Measurements from ENCODE around the gene ZNF616. TPM values are rescaled to one million over a fixed set of nuclear protein-coding genes. Genes with fewer than 3 reads are reported as not detected.
A peak's percentile ranks its signal among the peaks of the same experiment; 100 is the strongest.

ZNF616 gene
- polyA plus RNA-seq (5.6 to 7.6 TPM (median 6.6 TPM) in 3 replicates), polyA minus RNA-seq (4.7 to 17.7 TPM (median 9.6 TPM) in 3 replicates)
- polyA plus RNA-seq (2011; ENCODE audit: low read depth): 9.5 TPM
- polyA plus RNA-seq (2011; cell fraction: cytosol; rRNA removed): 2.6 and 6.1 TPM in 2 replicates
- polyA plus RNA-seq (2011; cell fraction: nucleus; rRNA removed): 8.2 and 13.2 TPM in 2 replicates
- 7.7 and 10.4 TPM in 2 replicates for polyA plus RNA-seq (2012; ENCODE audit: low replicate concordance)
- 5.4 TPM for polyA minus RNA-seq (2011; cell fraction: cytosol; rRNA and poly(A)+ RNA removed)
- polyA minus RNA-seq (2011; cell fraction: nucleus; rRNA and poly(A)+ RNA removed): 8.2 and 18.3 TPM in 2 replicates

- H3K79me2 ChIP-seq (ENCODE audit: control insufficient read depth, insufficient read depth, low read length): peaks cover 39% of the 10 kb centered on the region
- dilution Hi-C loops (cut with MboI; ENCODE audit: extremely low pct_ligation_motif_present, low sequenced_read_pairs): no loop called here
- peaks cover 11% of the 10 kb centered on the region for H3K9me3 ChIP-seq (ENCODE audit: control insufficient read depth, low read depth, low read length)
- peak within 1 kb of the TSS; percentile 85 for H3K9ac ChIP-seq (ENCODE audit: control insufficient read depth, extremely low read depth, insufficient read depth, low read length)
- DNase-seq (ENCODE audit: low read depth, low spot score) (peak; percentile 49), FAIRE-seq (peak; percentile 79)
- peak within 1 kb of the TSS; percentile 87 for H3K27ac ChIP-seq (ENCODE audit: control insufficient read depth, insufficient read depth, low read length)
- H3K4me2 ChIP-seq (ENCODE audit: control insufficient read depth, extremely low read depth, insufficient read depth, low read depth, low read length): peak within 1 kb of the TSS; percentile 86
- peak; percentile 55 to 81 (median 63) for TF ChIP-seq CTCF (optimal IDR thresholded peaks at IDR 0.05 in 1 of 3, IDR thresholded peaks at IDR 0.05 in 1 of 3, conservative IDR thresholded peaks at IDR 0.05 in 1 of 3; ENCODE audit: extremely low read depth in 1 of 3, insufficient read depth in 2 of 3, low read length in 3 of 3)
- no peak for TF ChIP-seq EZH2 (IDR thresholded peaks at IDR 0.05; ENCODE audit: low read length)
- peaks cover 0 to 2% of the 10 kb centered on the region in 2 experiments for H3K36me3 ChIP-seq (ENCODE audit: control insufficient read depth in 2 of 2, extremely low read depth in 1 of 2, insufficient read depth in 2 of 2, low read length in 2 of 2)
- H3K27me3 ChIP-seq (ENCODE audit: control insufficient read depth, extremely low read depth, insufficient read depth, low read length): no peaks in the 10 kb centered on the region
- H3K9me1 ChIP-seq (ENCODE audit: control insufficient read depth, extremely low read depth, insufficient read depth, low read length): no peaks in the 10 kb centered on the region
- peak within 1 kb of the TSS; percentile 97 for H2AFZ ChIP-seq (ENCODE audit: control insufficient read depth, low read length)
- peaks cover 22% of the 10 kb centered on the region for H3K4me1 ChIP-seq (ENCODE audit: control insufficient read depth, extremely low read depth, insufficient read depth, low read length)
- H4K20me1 ChIP-seq (ENCODE audit: control insufficient read depth, extremely low read depth, insufficient read depth, low read length): no peaks in the 10 kb centered on the region
- peak within 1 kb of the TSS; percentile 72 to 94 (median 91) for H3K4me3 ChIP-seq (ENCODE audit: control insufficient read depth in 2 of 3, extremely low read depth in 1 of 3, insufficient read depth in 2 of 3, low read depth in 1 of 3, low read length in 3 of 3)
Measured at GRCh38 chr19:52139252-52140031, at the start of gene ZNF616. Gene ZNF616, minus strand, starts transcription at chr19:52139938. Its CDS starts 9,426 bp downstream, at chr19:52130512.

- Histone ChIP-seq H3K36me3 (ENCODE audit: control insufficient read depth in 2 of 2, extremely low read depth in 1 of 2, insufficient read depth in 2 of 2, low read length in 2 of 2) (peaks cover 5 to 7% of the 10 kb centered on the region in 2 experiments), H3K9me1 (ENCODE audit: control insufficient read depth, extremely low read depth, insufficient read depth, low read length) (peaks cover 2% of the 10 kb centered on the region), H3K4me2 (ENCODE audit: control insufficient read depth, extremely low read depth, insufficient read depth, low read depth, low read length) (peak overlapping the region; percentile 80), H3K27ac (ENCODE audit: control insufficient read depth, insufficient read depth, low read length) (peak overlapping the region; percentile 55), H2AFZ (ENCODE audit: control insufficient read depth, low read length) (peak overlapping the region; percentile 41), H3K4me1 (ENCODE audit: control insufficient read depth, extremely low read depth, insufficient read depth, low read length) (peaks cover 20% of the 10 kb centered on the region), H3K9me3 (ENCODE audit: control insufficient read depth, low read depth, low read length) (no peaks in the 10 kb centered on the region), H3K27me3 (ENCODE audit: control insufficient read depth, extremely low read depth, insufficient read depth, low read length) (no peaks in the 10 kb centered on the region), H3K4me3 (ENCODE audit: control insufficient read depth in 2 of 3, extremely low read depth in 1 of 3, insufficient read depth in 2 of 3, low read depth in 1 of 3, low read length in 3 of 3) (peak overlapping the region; percentile 37 to 74 (median 65)), H3K79me2 (ENCODE audit: control insufficient read depth, insufficient read depth, low read length) (peaks cover 39% of the 10 kb centered on the region), H4K20me1 (ENCODE audit: control insufficient read depth, extremely low read depth, insufficient read depth, low read length) (peaks cover under 1% of the 10 kb centered on the region), H3K9ac (ENCODE audit: control insufficient read depth, extremely low read depth, insufficient read depth, low read length) (peak overlapping the region; percentile 78)
- DNase-seq (ENCODE audit: low read depth, low spot score) (no peak), FAIRE-seq (peak; percentile 71)
- TF ChIP-seq EZH2 (IDR thresholded peaks at IDR 0.05; ENCODE audit: low read length) (no peak), CTCF (optimal IDR thresholded peaks at IDR 0.05 in 1 of 3, IDR thresholded peaks at IDR 0.05 in 1 of 3, conservative IDR thresholded peaks at IDR 0.05 in 1 of 3; ENCODE audit: extremely low read depth in 1 of 3, insufficient read depth in 2 of 3, low read length in 3 of 3) (no peak)
- dilution Hi-C loops (cut with MboI; ENCODE audit: extremely low pct_ligation_motif_present, low sequenced_read_pairs): no loop called here
Measured at GRCh38 chr19:52188822-52189734, 49.3 kb upstream of the ZNF616 start.
